ENCODE results near the gene ANKRD36.
"Not testable (repeated sequence)": the region's sequence is repeated elsewhere in the genome, so short reads cannot be mapped to it uniquely, and the experiment has no call there.

Gene ANKRD36

DNA sequence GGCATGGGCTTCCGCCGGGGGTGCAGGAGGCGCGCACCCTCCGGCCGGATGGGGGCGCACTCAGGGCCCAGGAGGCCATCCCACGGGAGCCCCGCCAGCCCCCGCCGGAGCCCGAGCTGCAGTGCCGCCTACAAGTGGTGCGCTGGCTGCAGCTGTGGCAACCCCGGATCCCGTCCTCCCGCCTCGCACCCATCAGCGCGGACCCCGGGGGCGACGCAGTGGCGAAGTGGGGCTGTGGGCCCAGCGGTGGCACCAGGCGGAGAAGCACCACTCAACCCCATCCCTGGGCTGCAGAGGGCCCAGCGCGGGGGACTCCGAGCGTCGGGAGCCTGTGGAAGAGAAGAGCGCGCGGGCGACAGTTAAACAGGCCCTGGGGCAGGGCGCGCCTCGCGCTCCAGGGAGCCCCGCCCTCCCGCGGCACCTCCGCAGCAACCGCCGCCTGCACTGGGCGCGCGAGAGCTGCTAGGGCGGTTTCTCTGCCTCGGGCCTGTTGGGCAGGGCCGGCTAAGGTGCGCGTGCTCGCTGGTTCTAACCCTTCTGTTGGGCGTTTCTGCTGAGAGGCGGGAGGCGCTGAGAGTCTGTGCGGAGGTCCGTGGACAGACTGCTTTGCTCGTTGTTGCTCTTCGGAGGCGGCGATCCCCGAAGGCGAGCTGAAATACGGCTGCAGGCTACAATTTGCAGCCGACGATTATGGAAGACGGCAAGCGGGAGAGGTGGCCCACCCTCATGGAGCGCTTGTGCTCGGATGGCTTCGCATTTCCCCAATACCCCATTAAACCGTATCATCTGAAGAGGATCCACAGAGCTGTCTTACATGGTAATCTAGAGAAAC lies at the start of gene ANKRD36:
Gene ANKRD36 (plus strand): TSS at position 104 of the 832 bp plus-strand sequence. CDS start 587 bp downstream, at position 691.
- in situ Hi-C loops (cut with HindIII; ENCODE audit: low sequenced_read_pairs), result not testable (repeated sequence)

DNA sequence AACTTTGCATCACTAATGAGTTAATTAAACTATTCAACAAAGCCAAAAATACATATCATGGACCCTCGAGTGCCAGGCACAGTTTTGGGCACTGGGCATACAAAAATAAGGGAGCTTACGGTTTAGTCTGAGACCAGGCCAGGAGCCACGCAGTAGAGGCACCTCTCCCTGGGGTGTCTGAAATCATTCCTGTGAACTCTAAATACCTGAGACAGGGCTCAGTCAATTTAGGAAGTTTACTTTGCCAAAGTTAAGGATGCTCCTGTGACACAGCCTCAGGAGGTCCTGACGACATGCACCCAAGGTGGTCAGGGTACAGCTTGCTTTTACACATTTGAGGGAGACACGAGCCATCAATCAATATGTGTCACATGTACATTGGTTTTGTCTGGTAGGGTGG lies 46.9 kb upstream of the ANKRD36 start:
- in situ Hi-C loops (cut with HindIII; ENCODE audit: low sequenced_read_pairs), result not testable (repeated sequence)

DNA sequence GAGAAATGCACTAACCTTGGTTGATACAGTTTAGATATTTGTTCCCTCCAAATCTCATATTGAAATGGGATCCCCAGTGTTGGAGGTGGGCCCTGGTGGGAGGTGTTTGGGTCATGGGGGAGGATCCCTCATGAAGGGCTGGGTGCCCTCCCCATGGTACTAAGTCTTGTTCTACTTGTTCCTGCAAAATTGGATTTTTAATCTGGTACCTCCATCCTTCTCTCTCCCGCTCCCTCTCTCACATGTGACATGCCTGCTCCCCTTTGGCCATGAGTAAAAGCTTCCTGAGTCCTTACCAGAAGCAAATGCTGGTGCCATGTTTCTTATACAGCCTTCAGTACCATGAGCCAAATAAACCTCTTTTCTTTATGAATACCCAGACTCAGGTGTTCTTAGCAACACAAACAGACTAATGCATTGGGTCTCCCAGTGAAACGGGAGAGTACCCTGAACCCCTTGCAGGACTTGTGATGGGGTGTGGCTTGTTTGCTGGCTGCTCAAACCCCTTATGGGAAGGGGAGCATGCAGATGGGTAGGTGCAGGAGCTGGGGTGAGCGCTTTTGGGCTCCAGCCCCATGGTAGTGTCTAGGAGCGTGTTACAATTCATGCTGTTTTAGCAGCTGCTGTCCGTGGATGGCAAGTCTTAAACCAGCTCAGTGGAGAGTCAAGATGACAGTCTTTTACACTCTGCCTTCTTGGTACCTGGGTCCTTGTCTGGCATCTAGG lies 45.5 kb upstream of the ANKRD36 start:
- in situ Hi-C loops (cut with HindIII; ENCODE audit: low sequenced_read_pairs), result no loop called here

GRCh38 chr2:97068074-97068473 lies 44.9 kb upstream of the ANKRD36 start:
- in situ Hi-C loops (cut with HindIII; ENCODE audit: low sequenced_read_pairs), result no loop called here

GRCh38 chr2:97068722-97069121 lies 44.2 kb upstream of the ANKRD36 start:
- in situ Hi-C loops (cut with HindIII; ENCODE audit: low sequenced_read_pairs), result not testable (repeated sequence)

DNA sequence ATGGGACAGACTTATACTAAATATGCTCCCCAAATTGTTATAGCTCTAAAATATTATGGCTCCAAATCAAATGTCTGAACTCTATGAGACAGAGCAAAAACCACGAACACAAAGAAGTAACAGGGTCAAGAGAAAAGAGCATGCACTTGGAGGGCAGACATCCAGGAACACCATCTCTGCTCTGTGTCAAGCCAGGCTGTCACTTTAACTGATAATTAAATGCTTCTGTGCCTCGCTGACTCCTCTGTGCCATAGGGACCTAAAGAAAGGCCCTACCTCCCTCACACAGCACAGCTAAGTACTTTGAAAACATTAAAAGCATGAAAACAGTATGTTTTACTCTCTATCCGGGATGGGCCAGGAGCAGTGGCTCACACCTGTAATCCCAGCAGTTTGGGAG lies 42.0 kb upstream of the ANKRD36 start:
- in situ Hi-C loops (cut with HindIII; ENCODE audit: low sequenced_read_pairs), result not testable (repeated sequence)

- in situ Hi-C loops (cut with HindIII; ENCODE audit: low sequenced_read_pairs), result not testable (repeated sequence)
Observed at GRCh38 chr2:97077213-97077612, 35.7 kb upstream of the ANKRD36 start.

DNA sequence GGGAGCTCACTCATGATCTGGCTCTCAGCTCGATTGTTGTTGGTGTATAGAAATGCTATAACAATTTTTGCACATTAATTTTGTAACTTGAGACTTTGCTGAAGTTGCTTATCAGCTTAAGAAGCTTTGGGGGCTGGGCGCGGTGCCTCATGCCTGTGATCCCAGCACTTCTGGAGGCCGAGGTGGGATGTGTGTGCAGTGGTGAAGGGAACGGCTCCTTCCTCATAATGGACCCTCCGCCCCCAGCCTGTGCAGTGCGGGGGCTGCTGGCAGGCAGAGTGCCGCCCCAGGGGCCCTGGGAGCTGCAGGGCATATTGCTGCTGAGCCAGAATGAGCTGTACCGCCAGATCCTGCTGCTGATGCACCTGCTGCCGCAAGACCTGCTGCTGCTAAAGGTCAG lies 32.1 kb upstream of the ANKRD36 start:
- in situ Hi-C loops (cut with HindIII; ENCODE audit: low sequenced_read_pairs), result not testable (repeated sequence)

DNA sequence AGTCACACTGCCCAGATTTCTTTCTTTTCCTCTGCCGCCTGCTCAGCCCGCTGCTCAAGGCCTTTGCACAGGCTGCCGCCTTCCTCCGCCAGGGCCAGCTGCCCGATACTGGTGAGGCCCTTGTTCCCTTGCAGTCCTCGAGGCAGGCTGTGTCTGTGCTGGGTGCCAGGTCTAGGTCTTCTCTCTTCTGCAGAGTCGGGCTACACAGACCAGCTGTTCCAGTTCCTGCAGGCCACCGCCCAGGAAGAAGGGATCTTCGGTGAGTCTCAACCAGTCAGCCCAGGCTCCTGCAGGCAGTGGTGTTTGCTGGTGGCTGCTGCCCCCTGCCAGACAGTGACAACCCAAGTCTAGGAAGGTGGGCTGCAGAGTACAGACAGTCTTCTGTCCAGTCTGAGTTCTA lies 30.7 kb upstream of the ANKRD36 start:
- in situ Hi-C loops (cut with HindIII; ENCODE audit: low sequenced_read_pairs), result not testable (repeated sequence)

DNA sequence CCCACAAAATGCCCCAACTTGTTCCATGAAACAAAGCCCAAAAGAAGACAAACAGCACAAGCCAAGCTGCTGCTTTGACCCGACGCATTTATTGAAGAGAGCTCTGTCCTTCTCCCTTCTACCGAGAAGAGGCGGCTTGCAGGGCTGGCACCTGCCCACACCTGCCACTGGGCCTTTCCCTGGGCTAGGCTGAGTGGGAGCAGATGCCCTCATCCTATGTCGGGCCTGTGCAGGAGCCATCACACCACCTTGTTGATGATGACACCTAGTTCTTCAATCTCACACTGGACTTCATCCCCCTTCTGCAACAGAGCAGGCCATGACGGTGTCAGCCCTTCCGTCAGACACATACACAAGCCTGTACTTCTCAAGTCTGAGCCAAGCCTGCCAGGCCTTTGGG lies 29.4 kb upstream of the ANKRD36 start:
- in situ Hi-C loops (cut with HindIII; ENCODE audit: low sequenced_read_pairs), result not testable (repeated sequence)

- in situ Hi-C loops (cut with HindIII; ENCODE audit: low sequenced_read_pairs), result not testable (repeated sequence)
Observed at GRCh38 chr2:97085093-97085492, 27.9 kb upstream of the ANKRD36 start.

DNA sequence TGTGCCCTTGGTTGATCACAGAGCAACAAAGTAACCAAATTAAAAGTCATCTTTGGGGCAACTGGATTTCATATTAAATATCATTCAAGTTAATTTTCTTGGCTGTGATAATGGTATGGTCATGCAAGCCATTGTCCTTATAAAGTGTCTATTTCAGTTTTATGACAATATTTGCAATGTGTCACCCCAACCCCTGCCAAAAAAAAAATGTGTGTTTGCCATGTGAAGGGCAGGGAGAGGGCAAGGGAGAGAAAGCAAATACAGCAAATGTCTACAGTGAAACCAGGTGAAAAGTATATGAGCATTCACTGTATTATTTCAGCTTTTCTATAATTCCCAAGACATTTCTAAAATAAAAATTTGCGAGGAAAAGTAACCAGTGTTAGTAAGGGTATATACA lies 24.2 kb upstream of the ANKRD36 start:
- in situ Hi-C loops (cut with HindIII; ENCODE audit: low sequenced_read_pairs), result not testable (repeated sequence)

DNA sequence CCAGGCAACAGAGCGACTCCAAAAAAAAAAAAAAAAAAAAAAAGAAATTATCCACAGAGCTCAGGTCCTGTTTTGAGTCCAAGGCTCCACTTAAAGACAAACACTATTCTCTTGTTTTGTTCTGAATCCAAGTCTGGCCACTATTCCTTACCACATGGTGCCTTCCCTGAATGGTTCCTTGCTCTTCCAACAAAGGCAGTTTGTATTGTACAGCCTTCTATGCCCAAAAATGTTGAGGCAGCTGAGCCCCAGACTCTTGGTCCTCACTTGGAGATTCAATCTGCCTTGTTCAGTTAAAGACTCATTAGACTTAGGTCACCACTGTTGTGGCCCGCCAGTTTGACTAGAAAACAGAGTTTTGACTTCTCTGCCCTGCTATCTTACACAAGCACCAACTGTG lies 20.0 kb upstream of the ANKRD36 start:
- in situ Hi-C loops (cut with HindIII; ENCODE audit: low sequenced_read_pairs), result not testable (repeated sequence)

- in situ Hi-C loops (cut with HindIII; ENCODE audit: low sequenced_read_pairs), result not testable (repeated sequence)
Observed at GRCh38 chr2:97093983-97094771, 18.8 kb upstream of the ANKRD36 start.

- in situ Hi-C loops (cut with HindIII; ENCODE audit: low sequenced_read_pairs), result not testable (repeated sequence)
Observed at GRCh38 chr2:97094772-97095611, 18.0 kb upstream of the ANKRD36 start, which contains the start of gene FAHD2B. Gene FAHD2B (minus strand): TSS chr2:97094882. CDS start chr2:97091706, 3,176 bp downstream.

- in situ Hi-C loops (cut with HindIII; ENCODE audit: low sequenced_read_pairs), result no loop called here
Observed at GRCh38 chr2:97095661-97096060, 17.3 kb upstream of the ANKRD36 start.

- in situ Hi-C loops (cut with HindIII; ENCODE audit: low sequenced_read_pairs), result not testable (repeated sequence)
Observed at GRCh38 chr2:97098786-97099372, 14.1 kb upstream of the ANKRD36 start.

DNA sequence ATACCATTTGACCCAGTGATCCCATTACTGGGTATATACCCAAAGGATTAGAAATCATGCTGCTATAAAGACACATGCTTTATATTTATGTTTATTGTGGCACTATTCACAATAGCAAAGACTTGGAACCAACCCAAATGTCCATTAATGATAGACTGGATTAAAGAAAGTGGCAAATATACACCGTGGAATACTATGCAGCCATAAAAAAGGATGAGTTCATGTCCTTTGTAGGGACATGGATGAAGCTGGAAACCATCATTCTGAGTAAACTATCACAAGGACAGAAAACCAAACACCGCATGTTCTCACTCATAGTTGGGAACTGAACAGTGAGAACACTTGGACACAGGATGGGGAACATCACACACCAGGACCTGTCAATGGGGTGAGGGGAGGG lies 6.1 kb upstream of the ANKRD36 start:
- in situ Hi-C loops (cut with HindIII; ENCODE audit: low sequenced_read_pairs), result not testable (repeated sequence)

DNA sequence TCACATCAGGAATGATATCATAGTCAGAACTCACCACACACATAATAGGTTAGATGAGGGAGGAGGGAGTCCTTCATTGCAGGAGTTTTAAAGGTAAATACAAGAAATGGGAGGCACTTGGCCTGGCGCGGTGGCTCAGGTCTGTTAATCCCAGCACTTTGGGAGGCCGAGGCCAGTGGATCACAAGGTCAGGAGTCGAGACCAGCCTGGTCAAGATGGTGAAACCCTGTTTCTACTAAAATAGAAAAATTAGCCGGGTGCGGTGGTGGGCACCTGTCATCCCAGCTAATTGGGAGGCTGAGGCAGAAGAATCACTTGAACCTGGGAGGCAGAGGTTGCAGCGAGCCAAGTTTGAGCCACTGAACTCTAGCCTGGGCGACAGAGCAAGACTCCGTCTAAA lies 1.7 kb upstream of the ANKRD36 start:
- in situ Hi-C loops (cut with HindIII; ENCODE audit: low sequenced_read_pairs), result not testable (repeated sequence)

Data from DLD1 (cell line).